Neural progenitor cell (in vitro differentiated cells): ENCODE data around the gene PCDHGB6.

Experiments used
- CTCF ChIP-seq: fragments of 200-600 bp; sonication (generic); IDR thresholded peaks from 2 replicates; pipeline ENCODE4 v1.5.1; 2017; ENCODE audit warnings: antibody characterized with exemption, mild to moderate bottlenecking
- EZH2 ChIP-seq: fragments of 200-600 bp; sonication (generic); IDR thresholded peaks from 2 replicates; pipeline ENCODE4 v1.6.1; 2017; ENCODE audit warnings: antibody characterized with exemption, mild to moderate bottlenecking, moderate library complexity
- EZH2phosphoT487 ChIP-seq: fragments of 200-600 bp; sonication (generic); IDR thresholded peaks from 2 replicates; pipeline ENCODE4 v1.6.1; 2017; ENCODE audit warnings: antibody characterized with exemption

- no peak for TF ChIP-seq CTCF
- TF ChIP-seq EZH2, result no peak
- no peak for TF ChIP-seq EZH2phosphoT487
Measured at GRCh38 chr5:141371572-141372475, 36.0 kb upstream of the PCDHGB6 start.
